IPS-18c (cell line): ENCODE results near the gene SETD1A.
"Not testable (repeated sequence)": the region's sequence is repeated elsewhere in the genome, so short reads cannot be mapped to it uniquely, and the experiment has no call there.

ENCODE experiments used
- H3K4me3 ChIP-seq: 2 replicates; pipeline ENCODE4 v1.7.0; 2013; ENCODE audit warnings: low read depth, mild to moderate bottlenecking, low read length, moderate library complexity; ENCODE audit not compliant: insufficient read depth
- H3K9me3 ChIP-seq: one replicate; pipeline ENCODE4 v1.6.1; 2013; ENCODE audit warnings: mild to moderate bottlenecking, low read length, moderate library complexity; ENCODE audit not compliant: control insufficient read depth, insufficient read depth

SETD1A gene

DNA sequence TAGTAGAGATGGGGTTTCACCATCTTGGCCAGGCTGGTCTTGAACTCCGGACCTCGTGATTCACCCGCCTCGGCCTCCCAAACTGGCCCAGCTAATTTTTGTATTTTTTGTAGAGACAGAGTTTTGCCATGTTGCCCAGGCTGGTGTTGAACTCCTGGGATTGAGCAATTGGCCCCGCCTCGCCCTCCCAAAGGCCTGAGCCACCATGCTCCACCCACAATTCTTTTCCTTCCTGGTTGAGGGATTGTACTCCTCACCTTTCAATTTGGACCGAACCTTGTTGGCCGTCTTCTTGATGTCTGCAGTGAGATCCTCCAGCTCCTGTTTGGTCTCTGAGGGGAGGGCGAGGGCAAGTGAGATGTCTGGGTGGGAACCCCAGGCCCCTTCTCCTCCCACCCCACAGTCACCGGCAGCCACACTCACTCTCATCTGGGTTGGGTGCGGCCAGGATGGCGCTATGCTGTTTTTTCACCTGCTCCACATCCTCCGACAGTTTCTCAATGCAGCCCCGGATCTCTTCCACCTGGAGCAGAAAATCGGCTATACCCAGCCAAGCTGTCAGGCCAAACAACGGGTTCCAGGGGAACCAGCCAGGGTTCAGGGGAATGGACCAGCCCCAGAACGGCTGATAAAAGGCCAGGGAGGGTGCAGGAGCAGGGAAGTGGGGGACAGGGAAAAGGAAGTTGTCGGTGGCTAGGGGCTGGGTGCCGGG is 43.3 kb downstream of the SETD1A start:
- Histone ChIP-seq H3K9me3 (no peaks in the 10 kb centered on the region), H3K4me3 (no peak overlapping the region)

- no peak overlapping the region for H3K4me3 ChIP-seq
- H3K9me3 ChIP-seq = no peaks in the 10 kb centered on the region
Observed at GRCh38 chr16:31001507-31002249, 44.1 kb downstream of the SETD1A start.

DNA sequence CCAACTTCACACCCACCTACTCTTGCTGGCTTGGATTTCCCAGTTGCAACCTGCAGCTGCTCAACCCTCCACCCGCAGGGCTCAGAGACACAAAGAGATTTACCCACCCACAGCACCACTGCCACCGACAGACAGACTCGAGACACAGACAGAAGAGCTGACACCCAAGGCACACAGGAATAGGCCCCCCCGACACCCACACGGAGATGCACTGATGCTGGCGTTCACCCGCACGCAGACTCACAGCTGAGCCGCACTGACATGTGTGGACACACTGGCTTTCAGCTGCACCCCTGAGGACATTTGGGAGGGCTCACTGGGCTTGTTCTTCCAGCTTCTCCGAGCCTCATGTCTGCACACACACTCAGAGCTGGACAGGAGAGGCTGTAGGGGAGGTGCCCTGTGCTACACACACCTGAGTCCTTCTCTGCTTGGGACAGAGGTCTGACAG is 44.7 kb downstream of the SETD1A start:
- no peak overlapping the region for H3K4me3 ChIP-seq
- H3K9me3 ChIP-seq = no peaks in the 10 kb centered on the region

DNA sequence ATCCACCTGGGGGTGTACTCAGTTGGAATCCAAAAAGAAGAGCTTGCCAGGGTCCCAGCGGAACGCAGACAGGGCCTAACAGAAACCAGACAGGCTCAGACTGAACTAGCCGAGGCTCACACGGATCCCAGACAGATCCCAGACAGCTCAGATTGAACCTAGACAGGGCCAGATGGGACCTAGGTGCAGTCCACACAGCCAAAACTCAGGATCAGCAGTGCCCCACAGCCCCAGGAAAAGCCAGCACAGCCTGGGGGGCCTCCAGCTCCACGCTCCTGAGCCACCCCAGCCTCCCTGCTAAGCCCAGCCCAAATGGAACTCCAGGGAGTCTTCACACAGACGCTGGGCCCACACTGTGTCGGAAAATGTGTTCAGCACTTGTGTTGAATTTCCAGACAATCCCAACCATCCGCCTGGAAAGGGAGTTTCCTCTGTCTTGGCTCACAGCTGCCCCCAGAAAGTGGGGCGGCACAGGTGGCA is 45.3 kb downstream of the SETD1A start:
- Histone ChIP-seq H3K9me3 (no peaks in the 10 kb centered on the region), H3K4me3 (no peak overlapping the region)

GRCh38 chr16:31003744-31004143 is 46.2 kb downstream of the SETD1A start:
- no peak overlapping the region for H3K4me3 ChIP-seq
- no peaks in the 10 kb centered on the region for H3K9me3 ChIP-seq

DNA sequence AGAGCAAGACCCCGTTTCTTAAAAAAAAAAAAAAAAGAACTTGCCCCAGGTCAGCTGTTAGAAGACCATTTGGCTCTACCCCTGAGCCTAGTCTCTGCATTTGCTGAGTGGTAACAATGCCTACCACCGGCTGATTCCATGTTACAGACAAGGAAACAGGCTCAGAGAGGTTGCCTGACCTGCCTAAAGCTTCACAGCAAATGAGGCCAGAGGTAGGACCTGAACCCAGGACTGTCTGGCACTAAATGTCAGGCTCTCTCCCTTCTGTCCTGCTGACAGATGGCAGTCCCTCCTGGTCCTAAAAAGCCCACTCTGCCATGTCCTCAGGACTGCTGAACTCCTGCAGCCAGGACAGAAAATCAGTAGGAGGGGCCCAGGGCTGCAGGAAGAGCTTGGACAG is 47.1 kb downstream of the SETD1A start:
- Histone ChIP-seq H3K9me3 (no peaks in the 10 kb centered on the region), H3K4me3 (no peak overlapping the region)

GRCh38 chr16:31005350-31006085 is 48.0 kb downstream of the SETD1A start:
- no peak overlapping the region for H3K4me3 ChIP-seq
- H3K9me3 ChIP-seq = no peaks in the 10 kb centered on the region

DNA sequence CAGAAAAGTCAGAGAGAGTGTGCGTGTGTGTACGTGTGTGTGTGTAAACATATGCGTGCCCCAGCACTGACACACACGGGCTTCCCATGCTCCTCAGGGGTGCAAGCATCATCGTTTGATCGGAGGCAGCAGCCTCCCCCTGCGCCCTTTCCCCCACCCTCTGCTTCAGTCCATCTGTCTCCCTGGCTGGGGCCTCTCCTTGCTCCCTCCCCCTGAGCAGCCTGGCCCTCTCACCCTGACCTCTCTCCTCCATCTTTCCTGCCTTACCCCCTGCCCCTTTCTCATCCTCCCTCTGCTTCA is 48.5 kb downstream of the SETD1A start:
- no peak overlapping the region for H3K4me3 ChIP-seq
- H3K9me3 ChIP-seq = peaks cover under 1% of the 10 kb centered on the region

- peaks cover 3% of the 10 kb centered on the region for H3K9me3 ChIP-seq
- no peak overlapping the region for H3K4me3 ChIP-seq
Observed at GRCh38 chr16:31006589-31006988, 49.0 kb downstream of the SETD1A start.

- H3K9me3 ChIP-seq = peaks cover 3% of the 10 kb centered on the region
- H3K4me3 ChIP-seq = no peak overlapping the region
Observed at GRCh38 chr16:31007684-31008083, 50.1 kb downstream of the SETD1A start.

DNA sequence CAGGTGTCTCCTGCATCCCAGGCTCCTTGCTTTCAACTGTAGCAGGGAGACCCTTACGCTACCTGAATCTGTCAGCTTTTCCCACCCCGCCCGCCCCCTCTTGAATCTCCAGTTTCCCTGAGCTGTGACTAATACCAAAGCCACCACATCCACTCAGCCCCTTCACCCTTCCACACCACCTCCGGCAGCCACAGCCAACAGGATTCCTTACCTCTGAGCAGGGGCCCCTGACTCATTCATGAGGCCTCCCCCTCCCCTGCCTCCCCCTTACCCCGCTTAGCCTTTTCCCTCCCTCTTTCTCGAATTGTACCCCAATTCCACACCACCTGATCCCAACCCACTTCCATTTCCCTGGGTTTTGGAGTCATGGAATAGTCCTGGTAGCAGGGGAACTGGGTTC is 50.6 kb downstream of the SETD1A start:
- Histone ChIP-seq H3K9me3 (peaks cover 3% of the 10 kb centered on the region), H3K4me3 (no peak overlapping the region)

DNA sequence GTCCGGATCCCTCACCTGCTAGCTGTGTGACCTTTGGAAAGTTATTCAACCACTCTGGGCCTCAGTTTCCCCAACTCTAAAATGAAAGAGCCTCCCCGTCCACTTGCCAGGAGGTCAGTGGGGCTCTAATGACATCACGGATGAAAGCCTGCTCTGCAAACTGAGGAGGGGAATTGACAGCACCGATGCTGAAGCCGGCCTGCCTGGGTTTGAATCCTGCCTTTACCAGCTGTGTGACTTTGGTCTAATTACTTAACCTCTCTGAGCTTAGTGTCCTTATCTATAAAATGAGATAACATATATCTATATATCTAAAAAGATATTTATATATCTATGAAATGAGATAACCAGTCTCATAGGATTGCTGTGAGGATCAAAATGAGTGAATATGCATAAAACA is 51.0 kb downstream of the SETD1A start:
- Histone ChIP-seq H3K9me3 (peaks cover 3% of the 10 kb centered on the region), H3K4me3 (no peak overlapping the region)

GRCh38 chr16:31009120-31009519 is 51.6 kb downstream of the SETD1A start:
- H3K9me3 ChIP-seq = peaks cover 3% of the 10 kb centered on the region
- peak overlapping the region; percentile 58; the same call in 1 of the 2 replicates for H3K4me3 ChIP-seq

GRCh38 chr16:31009894-31010584 is 52.5 kb downstream of the SETD1A start:
- Histone ChIP-seq H3K4me3 (peak overlapping the region; percentile 58), H3K9me3 (peaks cover 3% of the 10 kb centered on the region)

DNA sequence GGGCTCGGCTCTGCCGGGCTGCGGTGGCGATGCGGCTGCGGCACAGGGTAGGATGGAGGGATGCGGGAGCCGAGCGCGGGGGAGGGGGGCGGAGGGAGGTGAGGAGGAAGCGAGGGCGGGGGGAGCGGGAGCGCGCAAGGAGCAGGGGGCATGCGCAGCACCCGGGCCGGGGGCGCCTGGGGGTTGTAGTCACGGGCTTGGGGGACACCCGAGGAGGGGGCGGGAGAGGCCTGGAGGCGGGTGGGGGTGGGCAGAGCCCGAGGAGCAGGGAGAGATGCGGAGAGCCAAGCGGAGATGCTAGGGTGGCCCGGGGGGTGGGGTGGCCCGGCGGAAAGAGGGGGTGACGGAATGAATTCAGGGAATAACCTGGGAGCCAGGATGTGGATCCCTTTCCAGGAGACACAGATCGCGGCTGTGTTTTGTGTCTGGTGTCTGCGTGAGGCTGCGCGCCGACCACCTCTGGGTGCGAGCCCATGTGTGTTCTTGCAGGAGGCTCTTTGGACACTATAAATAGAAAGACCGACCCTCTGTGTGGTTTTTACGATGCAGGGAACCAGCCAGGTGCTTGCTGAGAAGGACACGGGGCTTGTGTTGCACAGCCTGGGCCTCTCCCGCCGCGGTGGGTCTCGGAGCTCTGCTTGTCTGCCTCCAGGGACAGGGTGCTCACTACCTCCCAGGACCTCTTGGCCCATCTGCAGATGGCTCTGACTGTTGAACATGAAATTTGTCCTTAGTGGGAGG is 53.2 kb downstream of the SETD1A start, which contains the start of gene STX1B:
Gene STX1B (minus strand): TSS at position 54 of the 741 bp plus-strand sequence. CDS start 242 bp downstream, outside the sequence.
- Histone ChIP-seq H3K9me3 (peaks cover 3% of the 10 kb centered on the region), H3K4me3 (peak within 1 kb of the TSS; percentile 58)

DNA sequence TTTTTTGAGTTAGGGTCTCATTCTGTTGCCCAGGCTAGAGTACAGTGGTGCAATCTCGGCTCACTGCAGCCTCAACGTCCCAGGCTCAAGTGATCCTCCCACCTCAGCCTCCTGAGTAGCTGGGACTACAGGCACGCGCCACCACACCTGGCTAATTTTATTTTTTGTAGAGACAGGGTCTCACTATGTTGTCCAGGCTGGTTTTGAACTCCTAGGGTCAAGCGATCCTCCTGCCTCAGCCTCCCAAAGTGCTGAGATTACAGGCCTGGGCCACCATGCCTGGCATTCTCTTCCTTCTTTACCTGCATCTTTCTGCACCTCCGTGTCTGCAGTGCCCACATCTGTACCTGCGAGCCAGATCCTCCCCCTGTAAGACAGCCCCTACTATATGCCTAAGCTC is 54.3 kb downstream of the SETD1A start:
- H3K9me3 ChIP-seq, H3K4me3 ChIP-seq: not testable (repeated sequence)

DNA sequence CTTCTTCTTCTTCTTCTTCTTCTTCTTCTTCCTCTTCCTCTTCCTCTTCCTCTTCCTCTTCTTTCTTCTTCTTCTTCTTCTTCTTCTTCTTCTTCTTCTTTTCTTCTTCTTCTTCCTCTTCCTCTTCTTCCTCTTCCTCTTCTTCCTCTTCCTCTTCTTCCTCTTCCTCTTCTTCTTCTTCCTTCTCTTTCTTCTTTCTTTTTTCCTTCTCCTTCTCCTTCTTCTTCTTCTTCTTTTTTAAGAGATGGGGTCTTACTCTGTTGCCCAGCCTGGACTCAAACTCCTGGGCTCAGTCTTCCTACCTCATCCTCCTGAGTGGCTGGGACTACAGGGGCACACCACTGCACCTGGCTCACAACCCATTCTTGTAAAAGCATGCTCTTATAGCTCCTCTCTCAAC is 55.7 kb downstream of the SETD1A start:
- not testable (repeated sequence) for H3K4me3 ChIP-seq, H3K9me3 ChIP-seq
